Measurements from ENCODE around the gene LRP1B.

Gene LRP1B

DNA sequence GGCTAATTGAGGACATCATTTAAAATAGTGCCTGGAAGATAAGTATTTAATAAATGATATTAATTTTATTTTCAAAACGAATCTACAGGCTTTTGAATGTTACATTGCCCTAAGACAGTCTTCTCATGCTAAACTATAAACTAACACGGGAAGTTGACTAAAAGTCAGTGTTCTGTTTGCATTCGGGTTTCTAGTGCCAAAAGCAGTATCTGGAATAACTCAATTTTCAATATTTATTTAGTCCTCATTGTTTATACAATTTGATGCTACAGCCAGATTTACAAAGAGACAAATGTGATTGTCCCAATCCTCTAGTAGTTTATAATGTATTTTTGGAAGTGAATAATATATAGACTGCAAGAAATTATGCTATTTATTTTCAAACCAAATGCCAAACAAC lies 429.2 kb downstream of the LRP1B start:
- no CpG with 5 or more reads among the region's 3 CpGs for WGBS (ENCODE audit: extremely low coverage, insufficient coverage, low lambda C conversion rate)
- Histone ChIP-seq H3K18ac (ENCODE audit: low read length) (no peak overlapping the region), H2BK5ac (ENCODE audit: low read length) (no peak overlapping the region), H3K23ac (ENCODE audit: low read length) (no peak overlapping the region), H2BK120ac (ENCODE audit: low read depth, low read length) (no peak overlapping the region), H3K27me3 (ENCODE audit: insufficient read depth, low read length, poor library complexity) (no peaks in the 10 kb centered on the region), H3K27ac (ENCODE audit: low read depth, low read length) (no peak overlapping the region), H3K4me2 (ENCODE audit: low read length) (no peak overlapping the region), H3K4me3 (ENCODE audit: low read length) (no peak overlapping the region), H3K56ac (ENCODE audit: low read length) (no peak overlapping the region), H2AK5ac (ENCODE audit: low read length) (no peak overlapping the region), H3K79me2 (ENCODE audit: control insufficient read depth, insufficient read depth, low read length) (no peaks in the 10 kb centered on the region), H2BK15ac (replicated peaks; ENCODE audit: low read depth) (no peak overlapping the region), H3K36me3 (ENCODE audit: control insufficient read depth, insufficient read depth, low read length) (no peaks in the 10 kb centered on the region), H4K8ac (ENCODE audit: low read depth, low read length) (no peak overlapping the region), H4K5ac (ENCODE audit: low read length) (no peak overlapping the region), H3K79me1 (ENCODE audit: low read length) (no peaks in the 10 kb centered on the region), H3K9ac (ENCODE audit: low read length) (no peak overlapping the region), H3K4me1 (ENCODE audit: control insufficient read depth, low read depth, low read length) (no peaks in the 10 kb centered on the region), H3K4ac (ENCODE audit: low read depth, low read length) (no peak overlapping the region)
- DNase-seq, result no peak

DNA sequence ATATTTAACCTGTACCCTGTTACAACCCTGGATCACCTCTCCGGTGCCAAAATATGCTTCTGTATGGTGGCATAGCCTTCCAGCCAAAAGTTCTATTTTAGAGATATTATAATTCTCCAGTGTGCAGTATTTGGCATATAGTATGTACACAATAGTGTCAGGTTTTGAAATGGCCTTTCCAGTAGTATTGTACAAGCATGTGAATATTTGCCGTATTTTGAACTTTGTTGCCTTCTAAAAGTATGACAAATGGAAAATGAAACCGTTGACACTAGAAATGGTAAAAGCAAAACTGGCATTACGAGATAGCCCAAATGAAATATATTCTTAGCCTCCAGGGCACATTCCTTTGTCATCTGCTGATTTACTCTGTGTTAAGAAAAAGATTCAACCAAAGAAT lies 431.2 kb downstream of the LRP1B start:
- Histone ChIP-seq H4K5ac (ENCODE audit: low read length) (no peak overlapping the region), H2BK15ac (replicated peaks; ENCODE audit: low read depth) (no peak overlapping the region), H3K56ac (ENCODE audit: low read length) (no peak overlapping the region), H2AK5ac (ENCODE audit: low read length) (no peak overlapping the region), H3K9ac (ENCODE audit: low read length) (no peak overlapping the region), H2BK5ac (ENCODE audit: low read length) (no peak overlapping the region), H3K27ac (ENCODE audit: low read depth, low read length) (no peak overlapping the region), H3K4me2 (ENCODE audit: low read length) (no peak overlapping the region), H3K23ac (ENCODE audit: low read length) (no peak overlapping the region), H4K8ac (ENCODE audit: low read depth, low read length) (no peak overlapping the region), H3K36me3 (ENCODE audit: control insufficient read depth, insufficient read depth, low read length) (no peaks in the 10 kb centered on the region), H3K79me1 (ENCODE audit: low read length) (no peaks in the 10 kb centered on the region), H3K79me2 (ENCODE audit: control insufficient read depth, insufficient read depth, low read length) (no peaks in the 10 kb centered on the region), H3K27me3 (ENCODE audit: insufficient read depth, low read length, poor library complexity) (no peaks in the 10 kb centered on the region), H3K4me3 (ENCODE audit: low read length) (no peak overlapping the region), H3K4me1 (ENCODE audit: control insufficient read depth, low read depth, low read length) (no peaks in the 10 kb centered on the region), H3K4ac (ENCODE audit: low read depth, low read length) (no peak overlapping the region), H3K18ac (ENCODE audit: low read length) (no peak overlapping the region), H2BK120ac (ENCODE audit: low read depth, low read length) (no peak overlapping the region)
- no CpG with 5 or more reads among the region's 4 CpGs for WGBS (ENCODE audit: extremely low coverage, insufficient coverage, low lambda C conversion rate)
- DNase-seq, result no peak

DNA sequence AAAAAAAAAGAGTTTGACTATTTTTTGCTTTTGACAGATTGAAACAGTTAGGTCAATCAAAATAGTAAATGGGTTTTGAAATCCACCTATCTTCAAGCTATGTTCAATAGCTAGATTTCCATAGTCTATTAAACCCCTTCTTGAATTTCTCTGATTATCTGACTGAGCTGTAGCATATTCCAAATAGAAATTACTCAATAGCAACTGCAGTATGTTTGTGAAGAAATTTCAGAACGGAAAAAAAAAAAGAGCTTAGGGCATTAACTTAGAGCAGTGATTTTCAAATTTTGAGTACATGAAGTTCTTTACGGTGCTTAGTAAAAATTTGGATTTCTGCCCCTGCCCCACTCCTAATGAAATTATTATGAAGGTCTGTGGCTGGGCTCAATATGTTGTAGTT lies 432.3 kb downstream of the LRP1B start:
- H2BK120ac ChIP-seq (ENCODE audit: low read depth, low read length), result no peak overlapping the region
- H3K4ac ChIP-seq (ENCODE audit: low read depth, low read length), result no peak overlapping the region
- H3K79me2 ChIP-seq (ENCODE audit: control insufficient read depth, insufficient read depth, low read length), result no peaks in the 10 kb centered on the region
- no peak overlapping the region for H3K18ac ChIP-seq (ENCODE audit: low read length)
- no peak overlapping the region for H3K56ac ChIP-seq (ENCODE audit: low read length)
- H3K27me3 ChIP-seq (ENCODE audit: insufficient read depth, low read length, poor library complexity), result no peaks in the 10 kb centered on the region
- no peaks in the 10 kb centered on the region for H3K4me1 ChIP-seq (ENCODE audit: control insufficient read depth, low read depth, low read length)
- H3K27ac ChIP-seq (ENCODE audit: low read depth, low read length), result no peak overlapping the region
- no peak overlapping the region for H2BK5ac ChIP-seq (ENCODE audit: low read length)
- H3K9ac ChIP-seq (ENCODE audit: low read length), result no peak overlapping the region
- H3K79me1 ChIP-seq (ENCODE audit: low read length), result no peaks in the 10 kb centered on the region
- H3K4me3 ChIP-seq (ENCODE audit: low read length), result no peak overlapping the region
- H2BK15ac ChIP-seq (replicated peaks; ENCODE audit: low read depth), result no peak overlapping the region
- no CpG with 5 or more reads among the region's 2 CpGs for WGBS (ENCODE audit: extremely low coverage, insufficient coverage, low lambda C conversion rate)
- DNase-seq, result no peak
- no peak overlapping the region for H3K4me2 ChIP-seq (ENCODE audit: low read length)
- H3K36me3 ChIP-seq (ENCODE audit: control insufficient read depth, insufficient read depth, low read length), result no peaks in the 10 kb centered on the region
- H2AK5ac ChIP-seq (ENCODE audit: low read length), result no peak overlapping the region
- H3K23ac ChIP-seq (ENCODE audit: low read length), result no peak overlapping the region
- no peak overlapping the region for H4K8ac ChIP-seq (ENCODE audit: low read depth, low read length)
- no peak overlapping the region for H4K5ac ChIP-seq (ENCODE audit: low read length)

DNA sequence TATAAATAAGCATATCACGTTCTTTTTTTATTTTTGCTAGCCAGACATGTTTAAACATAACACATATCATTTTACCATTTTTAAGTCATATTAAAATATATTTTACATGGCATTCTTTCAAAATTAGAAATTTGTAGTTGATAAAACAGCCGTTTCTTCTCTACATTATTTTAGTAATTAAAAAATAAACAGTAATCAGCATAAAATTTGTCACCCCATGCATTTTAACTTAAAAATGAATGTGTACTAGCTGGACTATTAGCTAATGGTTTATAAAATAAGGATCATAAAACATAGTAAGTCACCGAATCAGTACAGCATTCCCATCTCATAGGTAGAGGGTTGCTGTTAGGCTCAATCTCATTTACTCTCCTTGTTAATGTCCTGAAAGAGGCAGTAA lies 433.8 kb downstream of the LRP1B start:
- Histone ChIP-seq H3K56ac (ENCODE audit: low read length) (no peak overlapping the region), H3K23ac (ENCODE audit: low read length) (no peak overlapping the region), H3K4me3 (ENCODE audit: low read length) (no peak overlapping the region), H3K27ac (ENCODE audit: low read depth, low read length) (no peak overlapping the region), H3K79me1 (ENCODE audit: low read length) (no peaks in the 10 kb centered on the region), H4K8ac (ENCODE audit: low read depth, low read length) (no peak overlapping the region), H2BK15ac (replicated peaks; ENCODE audit: low read depth) (no peak overlapping the region), H3K36me3 (ENCODE audit: control insufficient read depth, insufficient read depth, low read length) (no peaks in the 10 kb centered on the region), H3K4me1 (ENCODE audit: control insufficient read depth, low read depth, low read length) (no peaks in the 10 kb centered on the region), H4K5ac (ENCODE audit: low read length) (no peak overlapping the region), H3K4me2 (ENCODE audit: low read length) (no peak overlapping the region), H3K4ac (ENCODE audit: low read depth, low read length) (no peak overlapping the region), H3K18ac (ENCODE audit: low read length) (no peak overlapping the region), H2BK5ac (ENCODE audit: low read length) (no peak overlapping the region), H2AK5ac (ENCODE audit: low read length) (no peak overlapping the region), H2BK120ac (ENCODE audit: low read depth, low read length) (no peak overlapping the region), H3K9ac (ENCODE audit: low read length) (no peak overlapping the region), H3K27me3 (ENCODE audit: insufficient read depth, low read length, poor library complexity) (no peaks in the 10 kb centered on the region), H3K79me2 (ENCODE audit: control insufficient read depth, insufficient read depth, low read length) (no peaks in the 10 kb centered on the region)
- 100% methylated on average over 1 of the region's 3 CpGs for WGBS (ENCODE audit: extremely low coverage, insufficient coverage, low lambda C conversion rate)
- DNase-seq, result no peak

DNA sequence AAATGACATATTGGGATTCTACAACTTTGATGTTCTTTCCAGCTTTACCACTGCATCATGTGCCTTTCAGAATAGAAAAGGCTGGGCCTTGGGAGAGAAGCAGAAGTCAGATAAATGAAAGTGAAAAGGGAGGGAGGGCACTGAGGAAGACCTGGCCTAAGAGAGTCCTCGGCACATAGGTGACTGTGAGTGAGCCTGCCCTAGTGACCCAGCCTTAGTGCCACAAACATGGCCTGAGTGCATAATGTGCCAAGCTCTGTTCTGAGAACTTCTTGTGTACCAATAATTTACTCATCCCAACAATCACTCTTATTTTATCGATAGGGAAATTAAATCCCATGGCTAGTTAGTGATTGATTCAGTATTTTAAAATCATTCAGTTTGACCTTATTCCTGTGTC lies 436.6 kb downstream of the LRP1B start:
- H4K8ac ChIP-seq (ENCODE audit: low read depth, low read length), result no peak overlapping the region
- DNase-seq, result no peak
- H3K9ac ChIP-seq (ENCODE audit: low read length), result no peak overlapping the region
- no peaks in the 10 kb centered on the region for H3K36me3 ChIP-seq (ENCODE audit: control insufficient read depth, insufficient read depth, low read length)
- no peaks in the 10 kb centered on the region for H3K27me3 ChIP-seq (ENCODE audit: insufficient read depth, low read length, poor library complexity)
- H3K18ac ChIP-seq (ENCODE audit: low read length), result no peak overlapping the region
- no peak overlapping the region for H4K5ac ChIP-seq (ENCODE audit: low read length)
- no peaks in the 10 kb centered on the region for H3K79me1 ChIP-seq (ENCODE audit: low read length)
- no peak overlapping the region for H2AK5ac ChIP-seq (ENCODE audit: low read length)
- no peaks in the 10 kb centered on the region for H3K4me1 ChIP-seq (ENCODE audit: control insufficient read depth, low read depth, low read length)
- H3K27ac ChIP-seq (ENCODE audit: low read depth, low read length), result no peak overlapping the region
- no peak overlapping the region for H3K4ac ChIP-seq (ENCODE audit: low read depth, low read length)
- H3K56ac ChIP-seq (ENCODE audit: low read length), result no peak overlapping the region
- H2BK15ac ChIP-seq (replicated peaks; ENCODE audit: low read depth), result no peak overlapping the region
- H3K79me2 ChIP-seq (ENCODE audit: control insufficient read depth, insufficient read depth, low read length), result no peaks in the 10 kb centered on the region
- no peak overlapping the region for H2BK120ac ChIP-seq (ENCODE audit: low read depth, low read length)
- no peak overlapping the region for H3K23ac ChIP-seq (ENCODE audit: low read length)
- no peak overlapping the region for H2BK5ac ChIP-seq (ENCODE audit: low read length)
- H3K4me2 ChIP-seq (ENCODE audit: low read length), result no peak overlapping the region
- no peak overlapping the region for H3K4me3 ChIP-seq (ENCODE audit: low read length)
- no CpG with 5 or more reads among the region's 2 CpGs for WGBS (ENCODE audit: extremely low coverage, insufficient coverage, low lambda C conversion rate)

DNA sequence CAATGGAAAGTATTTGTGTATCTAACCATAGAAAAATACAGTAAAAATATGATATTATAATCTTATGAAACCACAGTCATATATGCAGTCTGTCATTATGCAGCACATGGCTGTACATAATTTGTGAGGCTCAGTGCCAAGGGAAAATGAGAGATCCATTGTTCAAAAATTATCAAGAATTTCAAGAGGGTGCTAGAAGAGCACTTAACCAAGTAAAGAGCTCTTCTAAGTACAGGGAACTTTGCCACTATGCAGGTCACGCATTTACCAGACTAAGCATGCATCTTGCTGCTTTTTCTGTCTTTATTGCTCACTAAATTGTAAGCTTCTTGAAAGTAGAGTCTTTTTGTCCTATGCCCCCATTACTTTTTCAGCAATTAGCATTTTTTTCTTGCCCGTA lies 438.0 kb downstream of the LRP1B start:
- H3K4ac ChIP-seq (ENCODE audit: low read depth, low read length), result no peak overlapping the region
- H2BK120ac ChIP-seq (ENCODE audit: low read depth, low read length), result no peak overlapping the region
- no peaks in the 10 kb centered on the region for H3K79me1 ChIP-seq (ENCODE audit: low read length)
- no peaks in the 10 kb centered on the region for H3K4me1 ChIP-seq (ENCODE audit: control insufficient read depth, low read depth, low read length)
- H3K9ac ChIP-seq (ENCODE audit: low read length), result no peak overlapping the region
- H4K8ac ChIP-seq (ENCODE audit: low read depth, low read length), result no peak overlapping the region
- H3K79me2 ChIP-seq (ENCODE audit: control insufficient read depth, insufficient read depth, low read length), result no peaks in the 10 kb centered on the region
- H4K5ac ChIP-seq (ENCODE audit: low read length), result no peak overlapping the region
- H3K18ac ChIP-seq (ENCODE audit: low read length), result no peak overlapping the region
- no peak overlapping the region for H3K4me2 ChIP-seq (ENCODE audit: low read length)
- no peak overlapping the region for H3K56ac ChIP-seq (ENCODE audit: low read length)
- H3K23ac ChIP-seq (ENCODE audit: low read length), result no peak overlapping the region
- no peak for DNase-seq
- no peak overlapping the region for H2BK5ac ChIP-seq (ENCODE audit: low read length)
- no peak overlapping the region for H2BK15ac ChIP-seq (replicated peaks; ENCODE audit: low read depth)
- H2AK5ac ChIP-seq (ENCODE audit: low read length), result no peak overlapping the region
- H3K36me3 ChIP-seq (ENCODE audit: control insufficient read depth, insufficient read depth, low read length), result no peaks in the 10 kb centered on the region
- H3K27ac ChIP-seq (ENCODE audit: low read depth, low read length), result no peak overlapping the region
- no peaks in the 10 kb centered on the region for H3K27me3 ChIP-seq (ENCODE audit: insufficient read depth, low read length, poor library complexity)
- no peak overlapping the region for H3K4me3 ChIP-seq (ENCODE audit: low read length)
- WGBS (ENCODE audit: extremely low coverage, insufficient coverage, low lambda C conversion rate), result no CpG with 5 or more reads among the region's 2 CpGs
